Testis (tissue), 2 donors: ENCODE data around the gene TRMT5.

ENCODE experiments used
- CTCF ChIP-seq, 3 experiments: fragments of 450-650 bp in 2 of 3; fragments of 200-600 bp in 1 of 3; sonication (generic) in 1 of 3; IDR thresholded peaks; one replicate each; pipeline ENCODE4 v1.5.1; 2016 to 2019; ENCODE audit warnings: antibody characterized with exemption in 3 of 3, mild to moderate bottlenecking in 2 of 3, moderate library complexity in 1 of 3
- POLR2A ChIP-seq: fragments of 450-650 bp; IDR thresholded peaks from one replicate; pipeline ENCODE4 v1.6.1; 2017; ENCODE audit warnings: antibody characterized with exemption, mild to moderate bottlenecking, moderate library complexity

- TF ChIP-seq CTCF (IDR thresholded peaks at IDR 0.05), result no peak
- TF ChIP-seq POLR2A, result no peak
Observed at GRCh38 chr14:60964904-60965303, 16.0 kb downstream of the TRMT5 start.
